SK-N-MC (cell line): ENCODE measurements around the gene CCDC196.

Experiments
- EZH2 ChIP-seq: fragments of 200-600 bp; sonication (generic); IDR thresholded peaks from one replicate; pipeline ENCODE4 v1.6.1; 2017; ENCODE audit warnings: antibody characterized with exemption
- POLR2AphosphoS5 ChIP-seq: IDR thresholded peaks from 2 replicates; pipeline ENCODE4 v1.6.1; 2012; ENCODE audit warnings: mild to moderate bottlenecking, low read depth, low read length, borderline replicate concordance

- no peak for TF ChIP-seq POLR2AphosphoS5
- no peak for TF ChIP-seq EZH2
These were observed 55.5 kb downstream of the CCDC196 start for GRCh38 chr14:66541627-66542026.
